Ovary (tissue), 9 donors: Measurements from ENCODE around the gene NCAM1. TPM values are rescaled to one million over a fixed set of nuclear protein-coding genes. Genes with fewer than 3 reads are reported as not detected.

ENCODE experiments used
- DNase-seq, 5 donors: peaks; one replicate each; pipeline ENCODE4 v3.0.0-alpha.2; 2019 to 2020
- H3K27ac ChIP-seq, 2 donors: fragments of 200-600 bp; one replicate each; pipeline versions ENCODE4 v1.5.1 to v1.8.0; 2019 to 2022
- H3K27me3 ChIP-seq: fragments of 200-600 bp; one replicate; pipeline ENCODE4 v1.8.0; 2022
- H3K36me3 ChIP-seq: fragments of 200-600 bp; sonication (generic); one replicate; pipeline ENCODE4 v1.5.1; 2019
- H3K4me1 ChIP-seq: one replicate; pipeline ENCODE4 v1.8.1; 2013; ENCODE audit warnings: mild to moderate bottlenecking, moderate library complexity; ENCODE audit not compliant: insufficient read depth
- H3K4me3 ChIP-seq: fragments of 200-600 bp; sonication (generic); one replicate; pipeline ENCODE4 v1.5.1; 2017
- H3K9me3 ChIP-seq, 2 donors: fragments of 200-600 bp in 1 of 2; sonication (generic) in 1 of 2; one replicate each; pipeline versions ENCODE4 v1.5.1 to v1.8.1; 2013 to 2019; ENCODE audit warnings: mild to moderate bottlenecking in 1 of 2, moderate library complexity in 1 of 2
- EP300 ChIP-seq: sonication (generic); formaldehyde crosslinking; IDR thresholded peaks from one replicate; pipeline ENCODE4 v1.6.1; 2017; ENCODE audit warnings: antibody characterized with exemption
- POLR2A ChIP-seq: fragments of 450-650 bp; IDR thresholded peaks from one replicate; pipeline ENCODE4 v1.6.1; 2017; ENCODE audit warnings: antibody characterized with exemption, mild to moderate bottlenecking, moderate library complexity
- WGBS, 3 donors: extraction: QIAGEN DNeasy Blood & Tissue Kit in 1 of 3; methylation state at CpG; one replicate each; pipeline versions ENCODE4 v1.1.5 to v1.1.7; 2013 to 2017; 5-methylcytosine and 5-hydroxymethylcytosine counted together
- intact Hi-C, 4 donors: fragments of 100-400 bp; cut with DNase I; formaldehyde crosslinking; loops; one replicate each; pipeline versions ENCODE4 v1.11.0 to v1.15.1; 2022 to 2023
- polyA plus RNA-seq, 2 donors: library from polyadenylated mRNA; stranded (reverse); fragments of 200-250 nt in 1 of 2; fragments of 350-450 nt in 1 of 2; fragmentation: Illumina TruSeq in 1 of 2; extraction: RNeasy Lipid Tissue Mini Kit (QIAGEN cat#74804) in 1 of 2; gene quantifications; one replicate each; pipeline ENCODE4 v1.2.3, GENCODE V29; 2013 to 2014
- total RNA-seq, 7 donors: library from RNA; depleted of rRNA in 2 of 7; stranded (reverse); fragments of >200 nt in 2 of 7; fragmentation: NEBNext Ultra II Directional in 3 of 7; extraction: Animal tissue kit (Norgen Biotek cat#: 25700) in 3 of 7; gene quantifications; one replicate each; pipeline versions ENCODE4 v1.1.0 to v1.2.4, GENCODE V29; 2016 to 2023
- TF ChIP-seq, protein P1 (sequence below), 3 donors: fragments of 450-650 bp in 2 of 3; fragments of 200-600 bp in 1 of 3; IDR thresholded peaks; one replicate each; pipeline versions ENCODE4 v1.5.1 to v1.8.0; 2016 to 2022; ENCODE audit warnings: antibody characterized with exemption in 3 of 3, mild to moderate bottlenecking in 1 of 3
- donor health status: DM: no; HTN: no; CAD: no; lungs with moderate emphysema.
- donor health status: DM: no; HTN: no; CAD: no.
- donor health status: Bipolar disorder and iron deficiency.
- donor health status: DM: yes; HTN: yes; CAD: no.
- donor health status: DM: no; HTN: no; CAD: no.
- donor health status: DM: yes; HTN: yes; CAD: no.

Gene NCAM1
- total and polyA plus RNA-seq, 9 donors, result 23.0 to 194 (median 106) TPM

DNA sequence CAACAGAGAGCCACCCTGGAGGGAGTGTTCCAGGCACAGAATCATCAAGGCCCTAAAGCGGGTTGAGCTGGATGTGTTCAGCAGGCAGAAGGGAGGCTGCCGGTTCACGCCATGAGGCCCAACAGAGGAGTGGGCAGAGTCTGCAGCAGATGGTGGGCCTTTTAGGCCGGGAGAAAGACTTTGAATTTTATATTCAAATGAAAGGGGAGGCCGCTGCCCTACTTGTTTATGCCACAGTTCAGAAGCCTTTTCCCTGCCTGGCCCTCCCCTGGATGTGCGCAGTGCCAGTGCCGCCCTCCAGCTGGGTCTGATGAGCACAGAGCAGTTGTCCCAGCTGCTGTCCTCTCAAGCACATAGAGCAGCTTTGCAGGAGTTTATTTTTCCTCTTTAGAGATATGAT is 306.3 kb downstream of the NCAM1 start:
- H3K4me3 ChIP-seq, result no peak overlapping the region
- no peaks in the 10 kb centered on the region for H3K9me3 ChIP-seq
- DNase-seq, result no peak
- no peaks in the 10 kb centered on the region for H3K27me3 ChIP-seq
- TF ChIP-seq, protein P1, sequence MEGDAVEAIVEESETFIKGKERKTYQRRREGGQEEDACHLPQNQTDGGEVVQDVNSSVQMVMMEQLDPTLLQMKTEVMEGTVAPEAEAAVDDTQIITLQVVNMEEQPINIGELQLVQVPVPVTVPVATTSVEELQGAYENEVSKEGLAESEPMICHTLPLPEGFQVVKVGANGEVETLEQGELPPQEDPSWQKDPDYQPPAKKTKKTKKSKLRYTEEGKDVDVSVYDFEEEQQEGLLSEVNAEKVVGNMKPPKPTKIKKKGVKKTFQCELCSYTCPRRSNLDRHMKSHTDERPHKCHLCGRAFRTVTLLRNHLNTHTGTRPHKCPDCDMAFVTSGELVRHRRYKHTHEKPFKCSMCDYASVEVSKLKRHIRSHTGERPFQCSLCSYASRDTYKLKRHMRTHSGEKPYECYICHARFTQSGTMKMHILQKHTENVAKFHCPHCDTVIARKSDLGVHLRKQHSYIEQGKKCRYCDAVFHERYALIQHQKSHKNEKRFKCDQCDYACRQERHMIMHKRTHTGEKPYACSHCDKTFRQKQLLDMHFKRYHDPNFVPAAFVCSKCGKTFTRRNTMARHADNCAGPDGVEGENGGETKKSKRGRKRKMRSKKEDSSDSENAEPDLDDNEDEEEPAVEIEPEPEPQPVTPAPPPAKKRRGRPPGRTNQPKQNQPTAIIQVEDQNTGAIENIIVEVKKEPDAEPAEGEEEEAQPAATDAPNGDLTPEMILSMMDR (IDR thresholded peaks at IDR 0.05), result no peak
- TF ChIP-seq EP300 (no peak), POLR2A (no peak)
- no peaks in the 10 kb centered on the region for H3K36me3 ChIP-seq
- 93 to 96% (median 94%) methylated on average over 7 of the region's 7 CpGs for WGBS, 3 donors
- H3K27ac ChIP-seq, result no peak overlapping the region
- H3K4me1 ChIP-seq, result no peaks in the 10 kb centered on the region
- intact Hi-C loops, result no loop called here

DNA sequence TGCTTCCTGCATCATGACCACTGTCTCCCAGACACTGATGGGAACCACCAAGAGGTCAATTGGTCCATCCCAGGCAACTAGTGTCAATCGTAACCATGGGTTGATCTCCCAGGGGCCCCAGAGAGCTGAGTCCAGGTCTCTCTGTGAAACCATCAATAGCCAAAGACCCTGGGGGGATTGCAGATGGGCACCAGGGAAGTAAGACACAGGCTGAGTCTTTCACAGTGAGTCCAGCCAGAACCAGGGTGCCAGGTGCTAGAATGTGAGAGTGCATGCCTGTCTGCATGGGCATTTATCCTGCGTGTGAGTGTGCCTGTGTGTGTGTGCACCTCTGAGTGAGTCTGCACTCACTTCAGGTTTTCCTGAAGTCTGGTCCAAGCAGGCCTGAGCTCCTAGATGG is 307.9 kb downstream of the NCAM1 start:
- intact Hi-C loops, result no loop called here
- no peaks in the 10 kb centered on the region for H3K36me3 ChIP-seq
- H3K27ac ChIP-seq, result no peak overlapping the region
- TF ChIP-seq EP300 (no peak), POLR2A (no peak)
- TF ChIP-seq, protein P1 (IDR thresholded peaks at IDR 0.05), result no peak
- H3K27me3 ChIP-seq, result no peaks in the 10 kb centered on the region
- H3K9me3 ChIP-seq, result no peaks in the 10 kb centered on the region
- H3K4me1 ChIP-seq, result no peaks in the 10 kb centered on the region
- 95 to 100% (median 97%) methylated on average over 2 of the region's 2 CpGs for WGBS, 3 donors
- no peak for DNase-seq
- no peak overlapping the region for H3K4me3 ChIP-seq

DNA sequence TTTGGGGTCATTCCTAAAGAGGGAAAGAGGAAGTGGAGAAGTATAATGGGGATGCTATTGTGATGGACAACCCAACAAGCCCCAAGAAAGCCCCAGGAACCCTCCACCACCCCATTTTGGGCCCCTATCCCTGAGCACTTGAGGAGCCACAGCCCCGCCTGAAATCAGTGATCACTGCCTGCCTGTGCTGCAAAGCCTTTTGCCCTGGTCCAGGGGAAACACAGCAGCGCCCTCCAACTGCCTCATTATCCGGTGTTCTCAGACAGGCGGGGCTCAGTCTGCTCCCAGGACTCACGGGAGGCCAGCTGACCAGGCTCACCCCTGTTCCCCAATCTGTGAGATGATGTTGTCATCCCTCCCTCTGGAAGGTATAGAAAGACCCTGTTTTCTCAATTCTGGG is 308.4 kb downstream of the NCAM1 start:
- WGBS, 3 donors, result 89 to 96% (median 92%) methylated on average over 4 to 5 of the region's 5 CpGs

DNA sequence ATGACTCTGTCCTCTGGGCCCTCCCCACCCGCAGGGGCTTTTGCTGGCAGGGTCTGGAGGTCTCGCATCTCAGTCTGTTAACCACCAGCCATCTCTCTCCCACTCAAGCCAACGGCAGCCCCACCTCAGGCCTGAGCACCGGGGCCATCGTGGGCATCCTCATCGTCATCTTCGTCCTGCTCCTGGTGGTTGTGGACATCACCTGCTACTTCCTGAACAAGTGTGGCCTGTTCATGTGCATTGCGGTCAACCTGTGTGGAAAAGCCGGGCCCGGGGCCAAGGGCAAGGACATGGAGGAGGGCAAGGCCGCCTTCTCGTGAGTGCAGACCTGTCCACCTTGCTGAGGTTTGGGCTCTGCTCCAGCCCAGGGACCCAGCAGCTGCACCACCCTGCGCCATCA is 308.9 kb downstream of the NCAM1 start:
- Histone ChIP-seq H3K4me3 (no peak overlapping the region), H3K4me1 (no peaks in the 10 kb centered on the region), H3K36me3 (no peaks in the 10 kb centered on the region), H3K27me3 (no peaks in the 10 kb centered on the region), H3K9me3 (no peaks in the 10 kb centered on the region), H3K27ac (no peak overlapping the region)
- intact Hi-C loops, result loop anchor here in 1 of 4 donors (10.0 kb wide), 1 partner anchor 685 kb away; no protein-coding TSS in a partner anchor
- TF ChIP-seq EP300 (no peak), POLR2A (no peak)
- TF ChIP-seq, protein P1 (IDR thresholded peaks at IDR 0.05), result no peak
- 94 to 96% (median 95%) methylated on average over 13 of the region's 13 CpGs for WGBS, 3 donors
- DNase-seq, result no peak

More for the DNA sequence above, 308.4 kb downstream of the NCAM1 start:
- Histone ChIP-seq H3K4me3 (no peak overlapping the region), H3K36me3 (no peaks in the 10 kb centered on the region), H3K9me3 (no peaks in the 10 kb centered on the region), H3K27me3 (no peaks in the 10 kb centered on the region), H3K4me1 (no peaks in the 10 kb centered on the region), H3K27ac (no peak overlapping the region)
- TF ChIP-seq, protein P1 (IDR thresholded peaks at IDR 0.05), result no peak
- TF ChIP-seq EP300 (no peak), POLR2A (no peak)
- intact Hi-C loops, result loop anchor here in 1 of 4 donors (10.0 kb wide), 1 partner anchor 685 kb away; no protein-coding TSS in a partner anchor
- no peak for DNase-seq
